ENCODE measurements around the gene ADCY2. TPM values are rescaled to one million over a fixed set of nuclear protein-coding genes. Genes with fewer than 3 reads are reported as not detected.

Gene ADCY2
- total and polyA plus RNA-seq, 7 experiments from 2014 or later: not detected

DNA sequence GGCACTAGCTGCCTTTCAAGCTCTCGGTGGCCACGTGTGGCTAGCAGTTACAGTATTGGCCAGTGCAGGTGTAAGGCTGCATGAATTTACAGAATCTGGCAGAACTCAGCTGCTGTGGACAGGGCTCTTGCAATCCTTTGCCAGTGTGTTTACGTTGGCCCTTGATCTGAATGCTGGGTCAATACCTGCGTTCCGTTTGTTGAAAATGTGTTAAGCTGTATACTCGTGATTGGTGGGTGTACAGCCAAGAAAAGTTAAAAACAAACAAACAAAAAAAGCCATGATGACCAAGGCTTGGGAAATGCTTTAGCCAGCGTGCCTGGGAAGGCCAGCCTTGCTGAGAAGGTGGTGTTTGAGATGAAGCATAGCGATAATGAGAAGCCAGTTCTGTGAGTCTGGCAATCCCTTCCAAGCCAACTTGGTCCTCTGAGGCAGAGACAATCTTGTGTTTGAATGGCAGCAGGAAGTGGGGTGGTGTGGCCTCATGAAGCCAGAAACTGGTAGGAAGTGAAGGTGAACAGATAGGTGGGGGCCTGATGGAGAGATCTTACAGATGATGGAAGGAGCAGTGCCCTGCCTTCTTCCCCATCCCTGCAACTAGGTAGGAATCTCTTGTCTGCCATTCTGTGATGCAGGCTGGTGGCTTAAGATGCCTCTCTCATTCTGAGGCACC lies 455.8 kb downstream of the ADCY2 start:
- DNase-seq (peak in 3 of 9 donors; percentile 7 to 19 (median 17)), ATAC-seq (no peak)
- H3K36me3 Mint-ChIP-seq: peaks cover 0 to 7% (median 0%) of the 10 kb centered on the region in 5 donors
- no peak overlapping the region for H3K27ac ChIP-seq (ENCODE audit: low read depth, low read length)
- peaks cover 0 to 6% of the 10 kb centered on the region in 2 donors for H3K4me1 ChIP-seq (ENCODE audit: control insufficient read depth in 2 of 2, insufficient read depth in 2 of 2, low read length in 2 of 2)
- H3K9me3 ChIP-seq (ENCODE audit: control insufficient read depth in 2 of 3, low read length in 3 of 3): no peaks in the 10 kb centered on the region
- H3K36me3 ChIP-seq (ENCODE audit: control insufficient read depth in 2 of 3, insufficient read depth in 3 of 3, low read length in 3 of 3): no peaks in the 10 kb centered on the region
- peak overlapping the region; percentile 21 to 90 (median 83) for H3K4me3 Mint-ChIP-seq
- no peak overlapping the region for H3K4me3 ChIP-seq (ENCODE audit: low read length)
- peaks cover 0 to 4% (median 0%) of the 10 kb centered on the region in 11 donors for H3K9me3 Mint-ChIP-seq
- H3K4me1 Mint-ChIP-seq: peaks cover 19 to 29% (median 22%) of the 10 kb centered on the region in 7 donors
- ChIA-PET CTCF (no interaction called here), POLR2A (interaction anchor here (1.0 kb wide), 1 partner anchor 18 kb away, joined by 3 read pairs; no protein-coding TSS in a partner anchor)
- peak overlapping the region in 4 of 9 donors; percentile 22 to 54 (median 27) for H3K27ac Mint-ChIP-seq
- peaks cover 15 to 47% (median 20%) of the 10 kb centered on the region in 5 donors for H3K27me3 Mint-ChIP-seq
- H3K27me3 ChIP-seq (ENCODE audit: control insufficient read depth in 2 of 2, insufficient read depth in 2 of 2, low read length in 2 of 2): peaks cover 0 to 14% of the 10 kb centered on the region in 2 donors
- intact Hi-C loops (cut with micrococcal nuclease): loop anchor here in 1 of 2 donors (1.0 kb wide), 1 partner anchor 18 kb away; the partner anchor contains the start of genes FASTKD3 and MTRR

DNA sequence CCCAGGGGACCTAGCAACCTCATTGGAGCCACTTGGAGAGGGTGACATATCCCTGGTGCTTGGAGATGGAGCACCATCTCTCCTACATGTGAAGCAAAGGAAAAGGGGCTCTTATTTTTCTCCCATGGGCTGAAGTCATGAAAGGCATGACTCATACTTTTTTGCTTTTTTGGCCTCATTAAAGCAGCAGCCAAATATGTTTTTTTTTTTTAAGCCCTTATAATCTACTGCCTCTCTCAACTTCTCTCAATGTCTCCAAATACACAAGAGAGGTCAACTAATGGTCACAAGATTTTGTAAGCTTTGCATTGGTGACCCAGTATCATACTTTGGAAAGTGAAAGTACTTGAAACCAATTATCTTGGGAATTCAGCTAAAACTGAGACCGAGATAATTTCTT lies 456.6 kb downstream of the ADCY2 start:
- peaks cover 15 to 42% (median 20%) of the 10 kb centered on the region in 5 donors for H3K27me3 Mint-ChIP-seq
- ChIA-PET POLR2A (no interaction called here), CTCF (no interaction called here)
- peaks cover 0 to 6% of the 10 kb centered on the region in 2 donors for H3K4me1 ChIP-seq (ENCODE audit: control insufficient read depth in 2 of 2, insufficient read depth in 2 of 2, low read length in 2 of 2)
- intact Hi-C loops (cut with micrococcal nuclease): no loop called here
- H3K4me3 ChIP-seq (ENCODE audit: low read length): no peak overlapping the region
- no peaks in the 10 kb centered on the region for H3K36me3 ChIP-seq (ENCODE audit: control insufficient read depth in 2 of 3, insufficient read depth in 3 of 3, low read length in 3 of 3)
- H3K9me3 ChIP-seq (ENCODE audit: control insufficient read depth in 2 of 3, low read length in 3 of 3): no peaks in the 10 kb centered on the region
- H3K27me3 ChIP-seq (ENCODE audit: control insufficient read depth in 2 of 2, insufficient read depth in 2 of 2, low read length in 2 of 2): peaks cover 0 to 12% of the 10 kb centered on the region in 2 donors
- H3K9me3 Mint-ChIP-seq: peaks cover 0 to 4% (median 0%) of the 10 kb centered on the region in 11 donors
- peaks cover 22 to 32% (median 24%) of the 10 kb centered on the region in 7 donors for H3K4me1 Mint-ChIP-seq
- no peak overlapping the region for H3K27ac ChIP-seq (ENCODE audit: low read depth, low read length)
- peak overlapping the region in 8 of 10 donors; percentile 5 to 90 (median 80) for H3K4me3 Mint-ChIP-seq
- peak overlapping the region in 4 of 9 donors; percentile 22 to 84 (median 40) for H3K27ac Mint-ChIP-seq
- DNase-seq (no peak), ATAC-seq (no peak)
- peaks cover 0 to 8% (median 0%) of the 10 kb centered on the region in 5 donors for H3K36me3 Mint-ChIP-seq

DNA sequence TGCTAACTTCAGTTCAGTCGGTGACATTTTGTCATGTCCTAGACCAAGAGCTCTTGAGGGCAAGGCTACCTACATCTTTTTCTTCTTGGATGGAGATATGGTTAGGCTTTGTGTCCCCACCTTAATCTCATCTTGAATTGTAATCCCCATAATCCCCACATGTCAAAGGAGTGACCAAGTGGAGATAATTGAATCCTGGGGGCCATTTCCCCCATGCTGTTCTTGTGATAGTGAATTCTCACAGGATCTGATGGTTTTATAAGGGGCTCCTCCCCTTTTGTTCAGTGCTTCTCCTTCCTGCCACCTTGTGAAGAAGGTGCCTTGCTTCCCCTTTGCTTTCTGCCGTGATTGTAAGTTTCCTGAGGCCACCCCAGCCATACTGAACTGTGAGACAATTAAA lies 457.1 kb downstream of the ADCY2 start:
- Histone ChIP-seq H3K4me3 (ENCODE audit: low read length) (no peak overlapping the region), H3K36me3 (ENCODE audit: control insufficient read depth in 2 of 3, insufficient read depth in 3 of 3, low read length in 3 of 3) (no peaks in the 10 kb centered on the region), H3K9me3 (ENCODE audit: control insufficient read depth in 2 of 3, low read length in 3 of 3) (no peaks in the 10 kb centered on the region), H3K27me3 (ENCODE audit: control insufficient read depth in 2 of 2, insufficient read depth in 2 of 2, low read length in 2 of 2) (peaks cover 0 to 9% of the 10 kb centered on the region in 2 donors), H3K27ac (ENCODE audit: low read depth, low read length) (no peak overlapping the region), H3K4me1 (ENCODE audit: control insufficient read depth in 2 of 2, insufficient read depth in 2 of 2, low read length in 2 of 2) (peaks cover 3 to 6% of the 10 kb centered on the region in 2 donors)
- ChIA-PET CTCF (no interaction called here), POLR2A (no interaction called here)
- peaks cover 0 to 4% (median 0%) of the 10 kb centered on the region in 11 donors for H3K9me3 Mint-ChIP-seq
- H3K27ac Mint-ChIP-seq: peak overlapping the region in 1 of 9 donors; percentile 28
- H3K36me3 Mint-ChIP-seq: peaks cover 0 to 10% (median 0%) of the 10 kb centered on the region in 5 donors
- DNase-seq (no peak), ATAC-seq (no peak)
- H3K27me3 Mint-ChIP-seq: peaks cover 10 to 37% (median 16%) of the 10 kb centered on the region in 5 donors
- H3K4me3 Mint-ChIP-seq: peak overlapping the region in 1 of 10 donors; percentile 55
- intact Hi-C loops (cut with micrococcal nuclease): no loop called here
- H3K4me1 Mint-ChIP-seq: peaks cover 25 to 37% (median 28%) of the 10 kb centered on the region in 7 donors

DNA sequence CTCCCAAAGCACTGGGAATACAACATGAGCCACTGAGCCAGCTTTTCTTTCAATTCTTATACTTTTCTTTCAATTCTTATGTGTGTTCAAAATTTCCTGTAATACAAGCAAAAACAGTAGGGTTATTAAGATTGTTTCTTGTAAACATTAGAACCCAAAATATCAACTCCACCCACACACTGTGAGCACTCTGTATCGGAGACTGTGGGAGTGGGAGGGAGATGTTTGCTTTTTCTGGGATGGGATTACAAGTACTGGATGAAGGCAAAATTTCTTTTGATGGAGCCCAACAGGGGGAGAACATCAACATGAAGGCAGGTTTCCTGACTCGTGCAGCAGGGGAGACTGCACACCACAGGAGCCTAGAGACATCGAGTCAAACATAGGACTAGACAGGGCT lies 459.7 kb downstream of the ADCY2 start:
- peaks cover 0 to 12% (median 0%) of the 10 kb centered on the region in 3 experiments for H3K36me3 ChIP-seq (ENCODE audit: control insufficient read depth in 2 of 3, insufficient read depth in 3 of 3, low read length in 3 of 3)
- Mint-ChIP-seq H3K27ac (peak overlapping the region in 1 of 9 donors; percentile 14), H3K4me1 (peaks cover 31 to 46% (median 39%) of the 10 kb centered on the region in 7 donors), H3K27me3 (peaks cover 0 to 15% (median 0%) of the 10 kb centered on the region in 5 donors), H3K9me3 (peaks cover 0 to 4% (median 0%) of the 10 kb centered on the region in 11 donors), H3K4me3 (no peak overlapping the region), H3K36me3 (peaks cover 0 to 20% (median 17%) of the 10 kb centered on the region in 5 donors)
- intact Hi-C loops (cut with micrococcal nuclease): loop anchor here (2.0 to 5.0 kb wide), 3 partner anchors 108 to 1093 kb away; no protein-coding TSS in a partner anchor
- POLR2A ChIA-PET: no interaction called here
- DNase-seq (no peak), ATAC-seq (no peak)
- H3K4me1 ChIP-seq (ENCODE audit: control insufficient read depth in 2 of 2, insufficient read depth in 2 of 2, low read length in 2 of 2): peaks cover 0 to 8% of the 10 kb centered on the region in 2 donors
- CTCF ChIA-PET: interaction anchor here (1.1 to 2.8 kb wide), 2 partner anchors 10 to 17 kb away, joined by 3 to 8 read pairs; no protein-coding TSS in a partner anchor
- no peaks in the 10 kb centered on the region for H3K9me3 ChIP-seq (ENCODE audit: control insufficient read depth in 2 of 3, low read length in 3 of 3)
- no peaks in the 10 kb centered on the region for H3K27me3 ChIP-seq (ENCODE audit: control insufficient read depth in 2 of 2, insufficient read depth in 2 of 2, low read length in 2 of 2)
- H3K4me3 ChIP-seq (ENCODE audit: low read length): no peak overlapping the region
- no peak overlapping the region for H3K27ac ChIP-seq (ENCODE audit: low read depth, low read length)

DNA sequence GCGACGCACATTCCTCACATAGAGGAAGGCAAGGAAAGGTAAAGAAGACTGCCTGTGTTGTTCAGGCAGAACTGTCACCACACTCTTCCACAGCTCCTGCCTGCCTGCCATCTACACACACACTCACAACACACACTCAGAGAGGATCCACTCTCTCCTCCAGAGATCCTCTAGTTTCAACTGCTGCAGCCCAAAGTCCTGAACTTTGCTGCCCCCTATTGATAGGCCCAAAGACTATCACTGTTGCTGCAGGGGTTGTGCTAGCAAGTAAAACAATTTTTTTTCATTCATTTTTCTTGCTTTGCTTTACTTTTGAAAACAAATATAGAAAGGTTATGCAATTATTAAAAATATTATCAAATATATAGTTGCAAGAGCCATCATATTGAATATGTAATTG lies 460.9 kb downstream of the ADCY2 start:
- ATAC-seq: peak; percentile 51
- DNase-seq: peak in 3 of 9 donors; percentile 14 to 40 (median 30)
- intact Hi-C loops (cut with micrococcal nuclease): loop anchor here (2.0 to 5.0 kb wide), 3 partner anchors 110 to 1095 kb away; no protein-coding TSS in a partner anchor
- H3K4me1 Mint-ChIP-seq: peaks cover 22 to 38% (median 31%) of the 10 kb centered on the region in 7 donors
- Histone ChIP-seq H3K36me3 (ENCODE audit: control insufficient read depth in 2 of 3, insufficient read depth in 3 of 3, low read length in 3 of 3) (peaks cover 0 to 17% (median 0%) of the 10 kb centered on the region in 3 experiments), H3K4me3 (ENCODE audit: low read length) (no peak overlapping the region), H3K27me3 (ENCODE audit: control insufficient read depth in 2 of 2, insufficient read depth in 2 of 2, low read length in 2 of 2) (no peaks in the 10 kb centered on the region), H3K27ac (ENCODE audit: low read depth, low read length) (no peak overlapping the region), H3K4me1 (ENCODE audit: control insufficient read depth in 2 of 2, insufficient read depth in 2 of 2, low read length in 2 of 2) (peaks cover 0 to 8% of the 10 kb centered on the region in 2 donors), H3K9me3 (ENCODE audit: control insufficient read depth in 2 of 3, low read length in 3 of 3) (no peaks in the 10 kb centered on the region)
- ChIA-PET POLR2A (interaction anchor here (1.6 kb wide), 1 partner anchor 12 kb away, joined by 7 read pairs; the partner anchor contains the start of genes FASTKD3 and MTRR), CTCF (interaction anchor here (1.1 to 2.8 kb wide), 2 partner anchors 11 to 16 kb away, joined by 3 to 8 read pairs; no protein-coding TSS in a partner anchor)
- H3K27ac Mint-ChIP-seq: peak overlapping the region in 1 of 9 donors; percentile 1
- peaks cover 0 to 4% (median 0%) of the 10 kb centered on the region in 11 donors for H3K9me3 Mint-ChIP-seq
- no peak overlapping the region for H3K4me3 Mint-ChIP-seq
- peaks cover 0 to 9% (median 0%) of the 10 kb centered on the region in 5 donors for H3K27me3 Mint-ChIP-seq
- peaks cover 0 to 26% (median 14%) of the 10 kb centered on the region in 5 donors for H3K36me3 Mint-ChIP-seq

DNA sequence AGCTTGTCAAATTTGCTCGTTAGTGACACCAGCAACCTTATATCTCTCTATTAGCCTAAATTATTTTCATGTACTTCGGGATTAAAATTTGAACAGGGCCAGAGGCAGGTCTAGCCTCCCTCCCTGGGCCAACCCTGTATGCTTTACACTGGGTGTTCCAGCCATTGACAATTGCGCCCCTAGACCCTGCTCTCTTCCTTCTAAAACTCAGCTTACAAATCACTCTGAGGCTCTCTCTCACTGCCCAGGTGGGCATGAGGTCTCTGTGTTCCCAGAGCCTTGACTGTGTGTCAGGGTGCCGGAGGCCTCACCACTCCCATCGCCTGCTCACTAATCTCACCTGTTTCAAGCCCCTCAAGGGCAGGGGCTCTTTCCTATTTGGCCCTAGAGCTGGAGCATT lies 461.4 kb downstream of the ADCY2 start:
- Histone ChIP-seq H3K9me3 (ENCODE audit: control insufficient read depth in 2 of 3, low read length in 3 of 3) (no peaks in the 10 kb centered on the region), H3K4me1 (ENCODE audit: control insufficient read depth in 2 of 2, insufficient read depth in 2 of 2, low read length in 2 of 2) (peaks cover 0 to 8% of the 10 kb centered on the region in 2 donors), H3K27me3 (ENCODE audit: control insufficient read depth in 2 of 2, insufficient read depth in 2 of 2, low read length in 2 of 2) (no peaks in the 10 kb centered on the region), H3K4me3 (ENCODE audit: low read length) (no peak overlapping the region), H3K27ac (ENCODE audit: low read depth, low read length) (no peak overlapping the region), H3K36me3 (ENCODE audit: control insufficient read depth in 2 of 3, insufficient read depth in 3 of 3, low read length in 3 of 3) (peaks cover 0 to 21% (median under 1%) of the 10 kb centered on the region in 3 experiments)
- DNase-seq (no peak), ATAC-seq (no peak)
- Mint-ChIP-seq H3K36me3 (peaks cover 0 to 28% (median 15%) of the 10 kb centered on the region in 5 donors), H3K4me3 (peak overlapping the region in 1 of 10 donors; percentile 36), H3K4me1 (peaks cover 18 to 33% (median 26%) of the 10 kb centered on the region in 7 donors), H3K27ac (peak overlapping the region in 2 of 9 donors; percentile 60 to 82), H3K27me3 (peaks cover 0 to 4% (median 0%) of the 10 kb centered on the region in 5 donors), H3K9me3 (peaks cover 0 to 3% (median 0%) of the 10 kb centered on the region in 11 donors)
- POLR2A ChIA-PET: interaction anchor here (1.6 kb wide), 1 partner anchor 11 kb away, joined by 7 read pairs; the partner anchor contains the start of genes FASTKD3 and MTRR
- intact Hi-C loops (cut with micrococcal nuclease): loop anchor here (2.0 to 5.0 kb wide), 3 partner anchors 110 to 1095 kb away; no protein-coding TSS in a partner anchor
- CTCF ChIA-PET: interaction anchor here (2.8 kb wide), 1 partner anchor 15 kb away, joined by 8 read pairs; no protein-coding TSS in a partner anchor

All from naive thymus-derived CD4-positive, alpha-beta T cell (primary cell).